ENCODE results near the gene STAT2.
A peak's percentile ranks its signal among the peaks of the same experiment; 100 is the strongest.
"Not testable (repeated sequence)": the region's sequence is repeated elsewhere in the genome, so short reads cannot be mapped to it uniquely, and the experiment has no call there.

Gene STAT2

DNA sequence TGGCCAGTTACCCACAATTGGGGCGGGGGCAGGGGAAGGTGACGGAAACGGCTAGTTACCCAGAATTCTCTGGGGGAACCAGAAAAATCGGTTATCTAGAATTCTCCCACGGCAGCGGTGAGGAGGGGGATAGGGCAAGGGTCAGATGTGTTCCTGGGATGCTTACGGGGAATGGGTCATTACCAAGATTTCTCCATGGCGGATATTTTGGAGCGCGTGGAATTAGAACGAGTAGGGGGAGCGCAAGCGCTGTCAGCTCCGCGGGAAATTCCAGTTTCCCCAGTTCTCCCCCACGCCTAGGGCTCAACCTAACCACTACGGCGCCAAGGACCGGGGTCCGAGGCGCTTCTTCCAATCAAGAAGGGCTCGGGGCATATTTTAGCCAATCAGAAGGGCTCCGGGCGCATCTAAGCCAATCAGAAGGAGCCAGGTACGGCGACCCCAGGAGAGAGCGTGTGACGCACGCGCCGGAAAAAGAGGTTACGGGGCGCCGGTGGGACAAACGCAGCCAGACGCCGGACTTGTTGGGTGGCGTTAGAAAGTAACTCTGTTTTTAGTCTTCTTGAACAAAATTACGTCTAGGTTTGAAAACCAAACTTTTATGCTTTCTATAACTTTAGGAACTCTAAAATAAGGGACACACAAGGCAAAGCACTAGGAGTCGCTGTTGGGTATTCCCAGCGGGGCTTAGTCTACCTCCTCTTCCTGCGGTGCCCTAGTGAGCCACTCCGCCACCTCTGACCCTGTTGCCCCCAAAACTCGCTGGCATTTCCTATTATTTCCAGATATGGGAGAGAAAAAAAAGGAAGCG, 26.0 kb downstream of the STAT2 start, which contains the start of gene PAN2:
Gene PAN2 (minus strand): TSS at position 322 of the 811 bp plus-strand sequence. CDS start 906 bp downstream, outside the sequence.
- Histone ChIP-seq H3K36me3 (ENCODE audit: control insufficient read depth, insufficient read depth, low read length) (no peaks in the 10 kb centered on the region), H3K9ac (ENCODE audit: low read length) (peak within 1 kb of the TSS; percentile 77), H3K4me3 (ENCODE audit: low read length) (peak within 1 kb of the TSS; percentile 75), H3K27ac (ENCODE audit: low read depth, low read length) (peak within 1 kb of the TSS; percentile 86), H3K27me3 (ENCODE audit: control insufficient read depth, insufficient read depth, low read length) (no peaks in the 10 kb centered on the region), H3K4me1 (ENCODE audit: control insufficient read depth, insufficient read depth, low read length) (peaks cover 4% of the 10 kb centered on the region)

DNA sequence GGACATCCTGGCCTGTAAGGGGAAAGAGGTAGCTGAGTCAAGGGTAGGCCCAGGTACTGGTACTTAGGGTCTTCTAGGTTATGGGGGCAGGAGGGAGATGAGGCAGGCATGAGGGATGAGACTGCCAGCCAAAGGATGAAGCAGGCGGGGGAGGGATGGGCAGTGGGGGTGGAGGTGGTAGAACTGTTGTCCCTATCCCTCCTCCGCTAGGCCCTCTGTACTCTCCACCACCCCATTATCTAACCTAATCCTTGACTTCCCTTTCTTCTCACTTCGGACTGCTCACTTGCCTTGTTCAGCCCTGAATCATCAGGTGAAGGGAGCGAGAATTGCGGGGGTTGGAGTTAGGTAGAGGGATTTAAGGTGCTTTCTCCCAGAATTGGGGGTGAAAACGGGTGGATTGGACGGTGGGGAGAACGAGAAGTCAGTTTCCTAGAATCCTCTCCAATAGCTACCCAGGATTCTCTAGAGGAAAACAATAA, 26.7 kb downstream of the STAT2 start:
- Histone ChIP-seq H3K4me3 (ENCODE audit: low read length) (peak overlapping the region; percentile 75), H3K27me3 (ENCODE audit: control insufficient read depth, insufficient read depth, low read length) (no peaks in the 10 kb centered on the region), H3K36me3 (ENCODE audit: control insufficient read depth, insufficient read depth, low read length) (peaks cover under 1% of the 10 kb centered on the region), H3K4me1 (ENCODE audit: control insufficient read depth, insufficient read depth, low read length) (peaks cover 4% of the 10 kb centered on the region), H3K27ac (ENCODE audit: low read depth, low read length) (peak overlapping the region; percentile 86), H3K9ac (ENCODE audit: low read length) (peak overlapping the region; percentile 77)

DNA sequence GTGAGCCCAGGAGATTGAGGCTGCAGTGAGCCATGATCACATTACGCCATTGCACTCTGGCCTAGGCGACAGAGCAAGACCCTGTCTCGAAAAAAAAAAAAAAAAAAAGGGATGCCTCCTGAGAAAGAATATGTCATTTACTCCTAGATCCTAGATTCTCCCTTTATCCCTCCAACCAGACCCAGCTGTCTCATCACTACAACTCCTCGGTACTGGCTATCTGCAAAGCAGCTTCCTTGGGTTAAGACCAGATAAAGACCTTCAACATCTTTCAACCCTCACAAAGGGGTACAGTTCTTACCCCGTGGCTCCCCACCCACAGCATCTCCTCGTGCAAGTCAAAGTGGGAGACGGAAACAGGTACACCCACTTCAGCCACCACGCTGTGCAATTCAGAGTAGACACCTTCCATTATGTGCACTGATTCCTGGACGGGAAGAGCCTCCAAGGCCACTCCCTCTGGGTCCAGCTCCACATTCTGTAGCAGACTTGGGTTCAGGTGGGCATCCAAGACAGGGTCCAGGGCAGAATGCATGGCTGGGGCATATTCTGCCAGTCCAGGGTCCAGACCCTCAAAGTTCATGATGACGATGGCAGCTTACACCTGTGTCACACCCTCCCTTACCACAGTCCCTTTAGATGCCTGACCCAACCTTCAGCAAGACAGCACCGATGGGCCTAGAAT, 27.3 kb downstream of the STAT2 start:
- Histone ChIP-seq H3K4me3 (ENCODE audit: low read length) (peak overlapping the region; percentile 75), H3K4me1 (ENCODE audit: control insufficient read depth, insufficient read depth, low read length) (peaks cover 4% of the 10 kb centered on the region), H3K27ac (ENCODE audit: low read depth, low read length) (peak overlapping the region; percentile 86), H3K36me3 (ENCODE audit: control insufficient read depth, insufficient read depth, low read length) (peaks cover 7% of the 10 kb centered on the region), H3K9ac (ENCODE audit: low read length) (no peak overlapping the region), H3K27me3 (ENCODE audit: control insufficient read depth, insufficient read depth, low read length) (no peaks in the 10 kb centered on the region)

DNA sequence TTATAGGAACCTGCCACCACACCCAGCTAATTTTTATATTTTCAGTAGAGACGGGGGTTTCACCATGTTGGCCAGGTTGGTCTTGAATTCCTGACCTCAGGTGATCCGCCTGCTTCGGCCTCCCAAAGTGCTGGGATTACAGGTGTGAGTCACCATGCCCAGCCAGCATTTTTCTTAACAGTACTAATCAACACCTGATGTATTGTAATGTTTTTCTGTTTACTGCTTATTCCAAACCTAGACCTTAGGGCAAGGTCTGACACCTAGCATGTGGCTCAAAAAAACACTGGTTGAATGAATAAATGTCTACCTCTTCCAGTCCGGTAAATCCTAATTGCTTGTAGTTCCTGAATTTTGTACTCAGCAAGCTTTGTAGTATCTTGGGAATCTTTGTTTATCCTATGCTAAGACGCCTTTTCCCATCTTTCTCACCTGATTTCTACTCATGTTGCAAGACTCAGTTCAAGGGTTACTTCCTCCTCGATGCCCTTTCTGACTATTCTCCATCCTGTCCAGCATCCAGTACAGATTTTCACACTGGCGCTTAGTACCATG, 28.9 kb downstream of the STAT2 start:
- H3K4me3 ChIP-seq (ENCODE audit: low read length) = no peak overlapping the region
- no peaks in the 10 kb centered on the region for H3K27me3 ChIP-seq (ENCODE audit: control insufficient read depth, insufficient read depth, low read length)
- H3K9ac ChIP-seq (ENCODE audit: low read length) = no peak overlapping the region
- H3K27ac ChIP-seq (ENCODE audit: low read depth, low read length) = no peak overlapping the region
- H3K4me1 ChIP-seq (ENCODE audit: control insufficient read depth, insufficient read depth, low read length) = peaks cover 4% of the 10 kb centered on the region
- peaks cover 19% of the 10 kb centered on the region for H3K36me3 ChIP-seq (ENCODE audit: control insufficient read depth, insufficient read depth, low read length)

DNA sequence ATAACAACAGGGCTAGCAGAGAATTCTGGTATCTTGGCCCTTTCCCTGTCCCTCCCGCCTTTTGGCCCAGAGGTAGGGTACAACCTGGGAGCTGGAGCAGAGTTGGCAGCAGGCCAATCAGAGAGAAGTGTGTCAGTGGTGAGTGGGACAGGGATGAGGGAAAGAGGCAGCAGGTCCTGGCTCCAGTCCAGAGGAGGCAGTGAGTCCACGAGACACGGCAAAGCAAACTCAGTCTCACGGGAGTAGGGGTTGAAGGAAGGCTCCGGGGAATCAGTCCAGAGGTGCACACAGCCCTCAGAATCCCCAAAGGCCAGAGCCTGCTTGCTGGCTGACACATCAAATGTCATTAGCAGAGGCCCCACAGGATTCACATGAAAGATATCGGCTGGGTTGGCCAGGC, 33.4 kb downstream of the STAT2 start:
- Histone ChIP-seq H3K9ac (ENCODE audit: low read length) (no peak overlapping the region), H3K36me3 (ENCODE audit: control insufficient read depth, insufficient read depth, low read length) (peaks cover 44% of the 10 kb centered on the region), H3K27me3 (ENCODE audit: control insufficient read depth, insufficient read depth, low read length) (no peaks in the 10 kb centered on the region), H3K4me3 (ENCODE audit: low read length) (no peak overlapping the region), H3K4me1 (ENCODE audit: control insufficient read depth, insufficient read depth, low read length) (no peaks in the 10 kb centered on the region), H3K27ac (ENCODE audit: low read depth, low read length) (no peak overlapping the region)

DNA sequence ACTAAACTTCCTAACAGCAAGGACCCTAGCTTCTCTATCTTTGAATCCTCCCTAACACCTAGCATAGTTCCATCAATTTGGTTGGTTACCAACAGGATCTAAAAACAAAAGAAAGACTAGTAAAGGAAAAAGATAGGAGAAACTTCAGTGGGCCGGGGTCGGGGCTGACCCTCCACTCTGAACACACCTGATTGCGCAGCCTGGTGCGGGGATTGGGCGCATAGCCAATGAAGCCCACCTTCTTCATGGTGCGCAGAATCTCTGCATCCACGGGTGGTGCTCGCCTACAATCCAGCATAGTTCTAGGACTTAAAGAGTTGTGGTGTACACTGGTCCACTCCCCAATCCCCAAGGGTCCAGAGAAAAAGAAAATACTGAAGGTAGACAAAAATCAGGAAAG, 33.8 kb downstream of the STAT2 start:
- H3K9ac ChIP-seq (ENCODE audit: low read length) = no peak overlapping the region
- H3K4me1 ChIP-seq (ENCODE audit: control insufficient read depth, insufficient read depth, low read length) = no peaks in the 10 kb centered on the region
- no peak overlapping the region for H3K27ac ChIP-seq (ENCODE audit: low read depth, low read length)
- no peaks in the 10 kb centered on the region for H3K27me3 ChIP-seq (ENCODE audit: control insufficient read depth, insufficient read depth, low read length)
- no peak overlapping the region for H3K4me3 ChIP-seq (ENCODE audit: low read length)
- peaks cover 44% of the 10 kb centered on the region for H3K36me3 ChIP-seq (ENCODE audit: control insufficient read depth, insufficient read depth, low read length)

DNA sequence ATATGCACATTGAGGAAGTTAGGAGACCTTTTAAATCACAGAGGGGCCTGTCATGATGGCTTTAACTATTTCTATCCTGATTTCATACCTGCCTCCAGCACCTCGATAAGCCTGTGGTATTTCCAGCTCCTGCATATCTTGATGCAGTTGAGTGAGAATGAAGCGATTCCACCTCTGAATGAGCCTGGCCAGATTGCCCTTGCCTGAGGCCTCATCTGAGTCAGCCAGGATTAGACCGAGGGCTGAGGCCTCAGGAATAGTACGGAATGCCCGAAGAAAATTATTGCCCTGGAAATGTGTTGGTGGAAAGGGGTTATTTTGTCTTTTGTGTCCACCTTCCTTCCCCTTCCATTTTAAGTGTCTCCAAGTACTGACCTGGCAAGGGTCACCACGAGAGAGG, 35.7 kb downstream of the STAT2 start:
- H3K27ac ChIP-seq (ENCODE audit: low read depth, low read length) = no peak overlapping the region
- no peaks in the 10 kb centered on the region for H3K27me3 ChIP-seq (ENCODE audit: control insufficient read depth, insufficient read depth, low read length)
- no peak overlapping the region for H3K9ac ChIP-seq (ENCODE audit: low read length)
- no peak overlapping the region for H3K4me3 ChIP-seq (ENCODE audit: low read length)
- no peaks in the 10 kb centered on the region for H3K4me1 ChIP-seq (ENCODE audit: control insufficient read depth, insufficient read depth, low read length)
- peaks cover 49% of the 10 kb centered on the region for H3K36me3 ChIP-seq (ENCODE audit: control insufficient read depth, insufficient read depth, low read length)

DNA sequence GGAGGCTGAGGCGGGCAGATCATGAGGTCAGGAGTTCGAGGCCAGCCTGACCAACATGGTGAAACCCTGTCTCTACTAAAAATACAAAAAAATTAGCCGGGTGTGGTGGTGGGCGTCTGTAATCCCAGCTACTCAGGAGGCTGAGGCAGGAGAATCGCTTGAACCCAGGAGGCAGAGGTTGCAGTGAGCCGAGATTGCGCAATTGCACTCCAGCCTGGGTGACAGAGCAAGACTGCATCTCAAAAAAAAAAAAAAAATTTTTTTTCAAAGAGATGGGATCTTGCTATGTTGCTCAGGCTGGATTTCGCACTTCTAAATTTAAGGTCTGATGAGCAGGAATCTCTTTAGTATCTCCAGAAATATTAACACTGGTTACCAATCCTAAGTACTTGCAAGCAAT, 38.3 kb downstream of the STAT2 start:
- not testable (repeated sequence) for H3K9ac ChIP-seq (ENCODE audit: low read length); H3K4me1 ChIP-seq (ENCODE audit: control insufficient read depth, insufficient read depth, low read length); H3K27ac ChIP-seq (ENCODE audit: low read depth, low read length); H3K4me3 ChIP-seq (ENCODE audit: low read length); H3K27me3 ChIP-seq (ENCODE audit: control insufficient read depth, insufficient read depth, low read length)
- peaks cover 40% of the 10 kb centered on the region for H3K36me3 ChIP-seq (ENCODE audit: control insufficient read depth, insufficient read depth, low read length)

DNA sequence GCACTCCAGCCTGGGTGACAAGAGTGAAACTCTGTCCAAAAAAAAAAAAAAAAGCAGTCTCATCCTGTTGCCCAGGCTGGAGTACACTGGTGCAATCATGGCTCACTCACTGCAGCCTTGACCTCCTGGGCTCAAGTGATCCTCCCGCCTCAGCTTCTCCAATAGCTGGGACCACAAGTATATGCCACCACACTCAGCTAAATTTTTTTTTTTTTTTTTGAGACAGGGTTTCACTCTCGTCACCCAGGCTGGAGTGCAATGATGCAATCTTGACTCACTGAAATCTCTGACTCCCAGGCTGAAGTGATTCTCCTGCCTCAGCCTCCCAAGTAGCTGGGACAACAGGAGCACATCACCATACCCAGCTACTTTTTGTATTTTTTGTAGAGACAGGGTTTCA, 38.9 kb downstream of the STAT2 start:
- Histone ChIP-seq H3K27ac (ENCODE audit: low read depth, low read length) (no peak overlapping the region), H3K36me3 (ENCODE audit: control insufficient read depth, insufficient read depth, low read length) (peaks cover 34% of the 10 kb centered on the region), H3K27me3 (ENCODE audit: control insufficient read depth, insufficient read depth, low read length) (no peaks in the 10 kb centered on the region), H3K4me3 (ENCODE audit: low read length) (no peak overlapping the region), H3K9ac (ENCODE audit: low read length) (no peak overlapping the region), H3K4me1 (ENCODE audit: control insufficient read depth, insufficient read depth, low read length) (no peaks in the 10 kb centered on the region)

DNA sequence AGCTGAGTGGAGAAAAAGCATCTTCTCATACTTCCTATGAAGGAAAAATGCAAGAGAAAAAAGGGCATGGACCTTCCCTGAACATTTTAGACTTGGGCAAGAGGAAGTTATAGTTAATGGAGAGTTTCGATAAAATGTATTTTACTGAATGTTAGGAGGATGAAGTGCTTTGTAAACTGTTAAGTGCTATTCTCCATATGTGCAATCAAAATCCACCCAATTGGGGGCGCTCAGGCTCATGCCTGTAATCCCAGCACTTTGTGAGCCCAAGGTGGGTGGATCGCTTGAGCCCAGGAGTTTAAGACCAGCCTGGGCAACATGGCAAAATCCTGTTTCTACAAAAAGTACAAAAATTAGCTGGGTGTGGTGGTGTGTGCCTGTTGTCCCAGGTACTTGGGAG, 42.2 kb downstream of the STAT2 start:
- H3K36me3 ChIP-seq (ENCODE audit: control insufficient read depth, insufficient read depth, low read length) = peaks cover 14% of the 10 kb centered on the region
- no peaks in the 10 kb centered on the region for H3K27me3 ChIP-seq (ENCODE audit: control insufficient read depth, insufficient read depth, low read length)
- H3K9ac ChIP-seq (ENCODE audit: low read length) = no peak overlapping the region
- no peak overlapping the region for H3K27ac ChIP-seq (ENCODE audit: low read depth, low read length)
- H3K4me1 ChIP-seq (ENCODE audit: control insufficient read depth, insufficient read depth, low read length) = peaks cover 7% of the 10 kb centered on the region
- no peak overlapping the region for H3K4me3 ChIP-seq (ENCODE audit: low read length)

DNA sequence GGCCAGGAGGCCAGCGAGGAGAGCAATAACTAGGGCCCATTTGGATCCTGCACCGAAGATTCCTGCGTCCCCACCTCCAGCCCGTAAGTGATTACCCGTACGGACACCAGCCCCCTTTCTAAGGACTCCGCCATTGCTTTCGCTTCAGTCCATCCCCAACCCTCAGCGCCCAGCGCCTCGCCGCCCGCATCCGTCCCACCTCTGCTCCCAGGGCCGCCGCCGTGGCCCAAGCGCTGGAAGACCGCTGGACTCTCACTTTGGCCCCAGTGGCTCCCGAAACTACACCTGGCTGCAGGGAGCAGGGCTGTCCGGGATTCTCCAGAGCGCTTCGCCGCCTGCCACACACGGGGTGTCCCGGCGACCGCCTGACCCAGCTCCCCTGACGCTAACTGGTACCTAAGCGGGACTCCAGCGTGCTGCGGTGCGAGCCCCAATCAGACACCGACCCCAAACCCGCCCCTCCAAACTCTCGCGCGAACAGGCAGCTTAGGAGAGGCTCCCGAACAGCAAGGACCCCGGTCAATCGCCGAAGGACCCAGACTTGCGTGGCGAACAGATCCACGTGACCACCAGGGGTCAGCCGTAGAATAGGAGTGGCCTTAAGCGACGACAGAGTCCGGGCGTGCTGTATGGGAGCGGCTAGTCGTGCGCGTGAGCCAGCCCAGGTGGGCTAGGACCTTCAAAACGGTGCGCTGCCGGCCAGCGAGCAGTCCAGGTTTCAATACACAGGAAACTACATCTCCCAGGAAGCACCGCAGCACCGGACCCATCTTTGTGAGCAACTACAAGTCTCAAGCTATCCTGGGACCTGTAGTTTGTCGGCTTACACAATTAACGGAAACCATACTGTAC, 44.1 kb downstream of the STAT2 start, which contains the start of gene CNPY2:
Gene CNPY2 (minus strand): TSS at position 367 of the 852 bp plus-strand sequence. CDS start 771 bp downstream, outside the sequence.
- H3K9ac ChIP-seq (ENCODE audit: low read length) = peak within 1 kb of the TSS; percentile 69
- H3K27me3 ChIP-seq (ENCODE audit: control insufficient read depth, insufficient read depth, low read length) = no peaks in the 10 kb centered on the region
- peaks cover 9% of the 10 kb centered on the region for H3K36me3 ChIP-seq (ENCODE audit: control insufficient read depth, insufficient read depth, low read length)
- peaks cover 7% of the 10 kb centered on the region for H3K4me1 ChIP-seq (ENCODE audit: control insufficient read depth, insufficient read depth, low read length)
- H3K27ac ChIP-seq (ENCODE audit: low read depth, low read length) = peak within 1 kb of the TSS; percentile 97
- peak within 1 kb of the TSS; percentile 96 for H3K4me3 ChIP-seq (ENCODE audit: low read length)

DNA sequence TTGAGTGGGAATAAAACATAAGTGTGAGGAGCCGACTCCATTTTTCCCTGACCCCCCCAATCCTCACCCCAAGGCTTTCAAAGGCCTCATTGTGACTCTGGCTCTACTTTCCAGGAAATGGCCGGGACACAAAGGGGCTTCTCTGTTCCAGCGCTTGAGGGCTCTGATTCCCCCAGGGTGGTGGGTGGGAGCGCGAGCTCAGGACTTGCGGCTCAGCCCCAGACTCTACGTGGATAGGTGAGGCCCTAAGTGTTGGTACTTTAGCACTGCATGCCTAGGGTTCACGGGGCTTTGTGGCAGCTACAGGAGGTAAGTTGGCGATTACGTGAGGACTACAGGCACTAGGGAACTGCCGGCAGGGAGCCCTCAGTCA, 44.7 kb downstream of the STAT2 start:
- peaks cover 9% of the 10 kb centered on the region for H3K36me3 ChIP-seq (ENCODE audit: control insufficient read depth, insufficient read depth, low read length)
- no peaks in the 10 kb centered on the region for H3K27me3 ChIP-seq (ENCODE audit: control insufficient read depth, insufficient read depth, low read length)
- peak overlapping the region; percentile 97 for H3K27ac ChIP-seq (ENCODE audit: low read depth, low read length)
- peaks cover 7% of the 10 kb centered on the region for H3K4me1 ChIP-seq (ENCODE audit: control insufficient read depth, insufficient read depth, low read length)
- peak overlapping the region; percentile 69 for H3K9ac ChIP-seq (ENCODE audit: low read length)
- peak overlapping the region; percentile 96 for H3K4me3 ChIP-seq (ENCODE audit: low read length)
